GM19099 (cell line): ENCODE measurements around the gene ITGAE.

Experiments
- POLR2A ChIP-seq: IDR thresholded peaks from 3 replicates; pipeline ENCODE4 v1.6.1; 2011; ENCODE audit warnings: low read depth; ENCODE audit not compliant: insufficient read length; ENCODE audit errors: extremely low read depth

ITGAE gene

DNA sequence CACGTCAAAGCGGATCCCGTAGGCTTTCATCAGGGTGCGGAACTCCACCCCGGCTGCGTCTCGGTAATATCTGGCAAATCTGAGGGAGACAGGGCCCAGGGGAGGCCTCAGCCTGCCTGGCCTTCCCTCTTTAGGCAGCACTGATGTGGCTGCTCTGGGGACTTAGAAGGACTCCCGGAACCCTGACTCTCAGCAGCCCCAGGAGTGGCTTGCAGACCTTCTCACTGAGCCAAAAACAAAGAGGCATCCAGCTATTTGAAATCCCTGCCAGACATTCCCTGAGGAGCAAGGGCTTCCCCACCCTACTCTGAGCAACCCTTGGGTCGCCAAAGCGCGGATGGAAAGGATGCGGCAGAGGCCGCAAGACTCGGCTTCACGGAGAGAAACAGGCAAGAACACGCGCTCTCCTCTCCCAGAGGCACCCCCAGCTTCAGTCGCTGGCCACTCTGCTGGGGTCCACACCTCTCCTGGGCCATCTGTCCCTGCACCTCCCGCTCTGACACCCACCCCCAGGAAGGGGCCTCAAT, 112.9 kb downstream of the ITGAE start:
- TF ChIP-seq POLR2A: no peak

- no peak for TF ChIP-seq POLR2A
Measured at GRCh38 chr17:3685174-3685573, 115.8 kb downstream of the ITGAE start.

- TF ChIP-seq POLR2A: no peak
Measured at GRCh38 chr17:3683054-3683511, 117.9 kb downstream of the ITGAE start.

- TF ChIP-seq POLR2A: no peak
Measured at GRCh38 chr17:3682033-3682432, 119.0 kb downstream of the ITGAE start.

- TF ChIP-seq POLR2A: no peak
Measured at GRCh38 chr17:3681565-3681964, 119.4 kb downstream of the ITGAE start.

- no peak for TF ChIP-seq POLR2A
Measured at GRCh38 chr17:3681057-3681456, 119.9 kb downstream of the ITGAE start.

GRCh38 chr17:3679531-3680126, 121.4 kb downstream of the ITGAE start:
- no peak for TF ChIP-seq POLR2A

- no peak for TF ChIP-seq POLR2A
Measured at GRCh38 chr17:3678821-3679530, 122.0 kb downstream of the ITGAE start.

- no peak for TF ChIP-seq POLR2A
Measured at GRCh38 chr17:3678095-3678820, 122.7 kb downstream of the ITGAE start.

DNA sequence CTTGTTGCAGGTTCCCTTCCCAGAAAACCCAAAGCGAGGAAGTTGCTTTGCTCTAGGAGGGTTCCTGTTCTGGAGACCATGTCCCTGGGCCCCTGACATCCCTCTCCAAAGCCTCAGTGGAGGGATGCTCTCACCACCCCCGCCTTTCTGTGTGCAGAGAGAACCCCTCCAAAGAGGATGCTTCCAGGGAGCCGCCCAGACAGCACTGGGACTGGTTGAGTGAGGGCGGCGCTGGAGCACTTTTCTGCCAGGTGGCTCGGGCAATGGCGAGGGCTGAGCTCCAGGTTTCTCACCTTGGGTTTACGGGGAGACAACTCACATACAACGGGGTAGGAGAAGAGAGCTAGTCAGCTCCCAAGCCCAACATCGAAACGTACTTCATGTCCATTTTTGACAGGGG, 125.1 kb downstream of the ITGAE start:
- TF ChIP-seq POLR2A: no peak

DNA sequence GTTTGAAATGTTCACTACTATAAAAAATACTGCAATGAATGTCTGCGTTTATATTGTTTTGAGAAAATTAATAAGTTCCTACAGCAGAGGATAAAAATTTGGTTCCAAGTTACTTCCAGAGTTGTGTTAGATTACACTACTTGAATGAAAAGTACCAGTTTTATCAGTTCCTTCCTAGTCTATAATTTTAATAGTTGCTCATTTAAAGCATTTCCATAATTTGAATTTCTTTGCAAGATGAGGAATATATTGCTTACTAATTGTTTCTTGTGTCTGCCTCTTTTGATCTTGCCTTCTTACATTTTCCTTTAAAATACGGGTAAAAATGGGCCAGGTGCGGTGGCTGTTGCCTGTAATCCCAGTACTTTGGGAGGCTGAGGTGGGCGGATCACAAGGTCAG, 128.4 kb downstream of the ITGAE start:
- TF ChIP-seq POLR2A: no peak

GRCh38 chr17:3669548-3669947, 131.4 kb downstream of the ITGAE start:
- TF ChIP-seq POLR2A: no peak

DNA sequence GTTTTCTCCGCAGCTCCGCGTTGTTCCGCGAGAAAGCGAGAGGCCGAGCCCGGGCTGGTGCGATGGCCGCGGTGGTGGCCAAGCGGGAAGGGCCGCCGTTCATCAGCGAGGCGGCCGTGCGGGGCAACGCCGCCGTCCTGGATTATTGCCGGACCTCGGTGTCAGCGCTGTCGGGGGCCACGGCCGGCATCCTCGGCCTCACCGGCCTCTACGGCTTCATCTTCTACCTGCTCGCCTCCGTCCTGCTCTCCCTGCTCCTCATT, 132.0 kb downstream of the ITGAE start:
- no peak for TF ChIP-seq POLR2A

DNA sequence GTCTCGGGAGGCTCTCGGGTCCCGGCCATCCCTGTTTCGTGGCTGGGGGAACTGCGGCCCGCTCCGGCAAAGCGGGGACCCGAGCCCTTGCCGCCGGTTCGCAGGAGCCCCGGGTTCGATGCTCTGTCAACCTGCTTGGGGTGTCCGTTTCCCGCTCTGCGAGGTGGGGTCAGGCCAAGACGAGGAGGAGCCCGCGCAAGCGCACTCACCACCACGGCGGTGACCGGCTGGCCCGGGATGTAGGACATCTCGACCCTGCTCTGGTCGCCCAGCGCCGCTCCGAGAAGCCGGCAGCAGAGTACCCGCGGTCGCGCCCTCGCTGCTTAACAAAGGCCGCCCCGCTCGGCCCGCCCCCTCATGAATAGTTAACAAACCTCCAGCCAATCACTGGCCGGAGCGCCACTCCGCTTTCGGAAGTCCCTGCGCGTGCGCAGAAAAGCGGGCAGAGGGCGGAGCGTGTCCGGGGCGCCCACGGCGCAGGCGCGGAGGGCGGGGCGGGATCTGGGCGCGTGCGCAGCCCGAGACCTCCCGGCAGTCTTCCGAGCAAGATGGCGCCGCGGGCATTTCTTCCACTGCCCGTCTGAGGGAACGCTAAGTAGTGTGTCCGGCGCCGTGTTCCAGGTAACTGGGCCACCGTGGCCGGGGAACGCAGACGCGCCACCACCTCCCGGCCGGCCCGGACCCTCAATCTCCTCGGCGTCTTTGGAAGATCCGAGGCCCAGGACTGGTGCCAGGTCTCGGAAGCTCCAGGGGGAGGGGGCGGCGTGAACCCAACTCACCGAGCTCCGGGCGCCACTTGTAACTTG, 132.5 kb downstream of the ITGAE start, which contains the start of the genes EMC6 and TAX1BP3:
TSS of gene EMC6 (plus strand) at position 534 of the 806 bp plus-strand sequence. CDS start 335 bp downstream, outside the sequence.
TSS of gene TAX1BP3 (minus strand) at position 300 of the 806 bp plus-strand sequence. CDS start at position 248, 52 bp downstream.
- TF ChIP-seq POLR2A: peak; percentile 94
